Endometrial microvascular endothelial cells (primary cell): ENCODE data around the gene PANX2. TPM values are rescaled to one million over a fixed set of nuclear protein-coding genes. Genes with fewer than 3 reads are reported as not detected.
"Not testable (repeated sequence)": the region's sequence is repeated elsewhere in the genome, so short reads cannot be mapped to it uniquely, and the experiment has no call there.

Experiments
- in situ Hi-C: cut with HindIII; loops from 2 replicates; pipeline ENCODE4 v1.10.0; 2017; ENCODE audit warnings: low sequenced_read_pairs, low pct_unique_long_range_greater_than_20kb; ENCODE audit errors: inconsistent ontology term
- total RNA-seq: library from RNA; depleted of rRNA; stranded (reverse); fragments of >200 nt; gene quantifications from one replicate; pipeline ENCODE4 v1.2.3, GENCODE V29; 2015; ENCODE audit errors: inconsistent ontology term

The PANX2 gene
- 2.2 TPM for total RNA-seq

- in situ Hi-C loops, result no loop called here
These were observed at the start of gene PANX2 for GRCh38 chr22:50170453-50171318. Gene PANX2 (plus strand): TSS chr22:50170731. CDS start chr22:50170731, 0 bp downstream.

- in situ Hi-C loops, result no loop called here
These were observed 49.3 kb upstream of the PANX2 start for GRCh38 chr22:50121202-50121740.

- in situ Hi-C loops, result no loop called here
These were observed 47.4 kb upstream of the PANX2 start for GRCh38 chr22:50123119-50123518.

DNA sequence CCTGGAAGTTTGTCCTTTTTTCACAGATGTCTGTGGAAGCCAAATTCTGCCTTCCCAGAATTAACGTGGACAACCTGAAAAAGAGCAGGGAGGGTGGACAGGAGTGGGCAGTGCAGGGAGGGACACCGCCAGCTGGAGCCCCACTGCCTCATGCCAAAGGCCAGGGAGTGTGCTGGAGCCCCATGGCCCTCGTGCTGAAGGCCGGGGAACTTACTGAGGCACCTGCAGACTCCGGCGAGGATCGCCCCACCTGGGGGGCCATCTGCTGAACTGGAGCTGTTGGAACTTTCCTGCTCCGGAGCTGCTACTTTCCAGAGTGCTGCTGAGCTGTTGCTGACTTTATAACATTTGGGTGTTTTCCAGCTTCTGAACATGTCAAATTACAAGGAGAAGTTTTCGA lies 45.5 kb upstream of the PANX2 start:
- in situ Hi-C loops, result no loop called here

DNA sequence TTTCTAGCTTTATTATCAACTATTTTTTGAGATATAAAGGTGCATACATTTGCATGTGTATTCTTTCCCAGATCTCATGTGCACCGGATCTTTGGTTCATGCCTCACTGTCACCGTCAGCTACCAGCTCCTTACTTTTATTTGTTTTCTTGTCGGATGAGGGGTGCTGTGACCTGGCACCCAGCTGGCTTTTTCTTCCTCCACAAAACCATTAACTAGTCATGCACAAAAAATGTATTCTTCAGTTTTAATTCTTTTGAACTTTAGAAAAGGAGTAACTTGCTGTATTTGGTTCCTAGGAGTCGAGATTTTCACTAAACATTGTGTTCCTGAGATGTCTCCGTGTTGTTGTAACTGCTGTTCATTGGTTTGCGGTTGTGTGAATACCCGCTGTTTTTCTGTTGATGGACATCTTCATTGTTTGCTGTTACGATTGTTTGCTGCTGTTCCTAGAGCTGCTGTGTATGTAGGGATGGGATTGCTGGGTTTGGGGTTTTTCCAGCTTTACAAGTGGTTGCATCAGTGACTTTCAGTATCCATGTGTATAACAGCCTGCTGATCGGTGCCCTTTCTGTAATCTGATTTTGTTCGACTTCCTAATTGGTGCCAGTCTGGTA lies 41.3 kb upstream of the PANX2 start:
- in situ Hi-C loops, result no loop called here

DNA sequence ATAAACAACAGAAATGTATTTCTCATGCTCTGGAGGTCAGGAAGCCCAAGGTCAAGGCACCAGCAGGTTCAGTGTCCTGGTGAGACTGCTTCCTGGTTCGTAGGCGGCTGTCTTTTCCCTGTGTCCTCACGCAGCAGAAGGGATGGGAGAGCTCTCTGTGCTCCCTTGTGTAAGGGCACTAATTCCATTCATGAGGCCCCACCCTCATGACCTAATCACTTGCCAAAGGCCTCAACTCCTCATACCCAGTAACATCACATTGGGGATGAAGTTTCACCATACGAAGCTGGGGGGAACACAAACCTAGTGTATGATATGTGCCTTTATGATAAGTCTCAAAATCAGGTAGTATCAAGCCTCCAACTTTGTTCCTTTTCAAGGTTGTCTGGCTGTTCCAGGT lies 38.6 kb upstream of the PANX2 start:
- in situ Hi-C loops, result no loop called here

DNA sequence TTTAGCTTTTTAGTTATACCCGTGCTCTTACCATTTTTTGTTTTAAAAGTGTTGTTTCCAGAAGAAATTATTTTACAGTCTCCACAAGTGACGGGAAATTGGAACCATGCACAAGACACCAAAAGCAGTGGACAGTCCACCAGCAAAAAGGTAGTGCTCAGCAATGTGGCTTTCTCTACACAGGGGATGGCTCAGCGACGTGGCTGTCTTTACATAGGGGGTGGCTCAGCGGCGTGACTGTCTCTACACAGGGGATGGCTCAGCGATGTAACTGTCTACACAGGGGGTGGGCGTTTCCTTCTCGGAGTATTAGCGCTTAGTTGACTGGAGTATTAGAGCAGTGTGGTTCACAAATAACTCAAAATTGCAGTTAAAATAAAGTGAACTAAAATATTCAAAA lies 36.0 kb upstream of the PANX2 start:
- in situ Hi-C loops, result no loop called here

GRCh38 chr22:50136581-50137015 lies 33.9 kb upstream of the PANX2 start:
- in situ Hi-C loops, result no loop called here

- in situ Hi-C loops, result not testable (repeated sequence)
These were observed 33.3 kb upstream of the PANX2 start for GRCh38 chr22:50137277-50137676.

- in situ Hi-C loops, result no loop called here
These were observed 32.5 kb upstream of the PANX2 start for GRCh38 chr22:50138041-50138440.

DNA sequence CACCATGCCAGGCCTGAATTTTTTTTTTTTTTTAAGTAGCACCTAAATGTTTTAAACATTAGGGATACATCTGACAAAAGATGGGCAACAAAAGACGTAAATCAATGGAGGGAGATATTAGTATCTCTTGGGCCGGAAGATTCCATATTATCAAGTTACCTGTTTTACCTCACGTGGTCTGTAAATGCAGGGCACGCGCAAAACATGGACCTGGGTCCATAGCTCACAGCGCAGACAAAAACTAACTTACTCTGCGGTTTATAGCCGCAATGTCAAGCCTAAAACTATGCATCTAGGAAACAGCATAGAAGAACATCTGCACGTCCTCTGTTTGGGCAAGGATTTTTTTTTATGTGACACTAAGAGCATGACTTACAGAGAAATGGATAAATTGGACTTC lies 31.5 kb upstream of the PANX2 start:
- in situ Hi-C loops, result no loop called here

- in situ Hi-C loops, result no loop called here
These were observed 30.6 kb upstream of the PANX2 start for GRCh38 chr22:50139843-50140415.

DNA sequence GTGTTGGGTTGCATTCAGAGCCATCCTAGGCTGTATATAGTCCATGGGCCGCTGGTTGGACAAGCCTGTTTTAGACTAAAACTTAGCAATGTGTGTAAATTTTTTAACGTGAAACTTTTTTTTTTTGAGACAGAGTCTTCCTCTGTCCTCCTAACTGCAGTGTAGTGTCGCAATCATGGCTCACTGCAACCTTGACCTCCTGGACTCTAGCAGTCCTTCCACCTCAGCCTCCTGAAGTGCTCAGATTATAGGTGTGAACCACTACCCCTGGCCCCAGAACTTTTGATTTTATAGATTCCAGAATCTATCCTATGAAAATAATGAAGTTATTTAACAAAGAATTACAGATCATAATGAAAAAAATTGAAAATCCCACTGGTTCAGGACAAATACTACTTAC lies 29.9 kb upstream of the PANX2 start:
- in situ Hi-C loops, result no loop called here

GRCh38 chr22:50141462-50141861 lies 29.1 kb upstream of the PANX2 start:
- in situ Hi-C loops, result no loop called here

DNA sequence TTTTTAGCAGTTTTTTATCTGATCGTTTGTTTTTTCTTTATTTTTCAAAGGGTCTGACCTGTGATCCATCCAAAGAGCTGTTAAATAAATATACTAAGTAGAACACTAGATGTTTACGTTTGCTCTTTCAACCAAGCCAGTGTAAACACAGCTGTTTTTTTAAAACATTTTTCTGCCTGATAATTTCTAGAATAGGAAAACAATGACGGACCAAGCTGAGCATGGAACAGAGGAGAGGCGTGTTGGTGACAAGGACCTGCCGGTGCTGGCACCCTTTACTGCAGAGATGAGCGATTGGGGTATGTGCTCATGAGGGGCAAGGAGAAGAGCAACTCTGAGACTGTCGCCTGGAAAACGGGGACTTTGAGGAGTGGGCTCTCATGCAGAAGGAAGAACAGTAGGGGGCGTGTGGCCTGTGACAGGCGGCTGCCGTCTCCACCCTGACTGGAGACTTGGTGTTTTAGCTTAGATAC lies 28.6 kb upstream of the PANX2 start:
- in situ Hi-C loops, result no loop called here

DNA sequence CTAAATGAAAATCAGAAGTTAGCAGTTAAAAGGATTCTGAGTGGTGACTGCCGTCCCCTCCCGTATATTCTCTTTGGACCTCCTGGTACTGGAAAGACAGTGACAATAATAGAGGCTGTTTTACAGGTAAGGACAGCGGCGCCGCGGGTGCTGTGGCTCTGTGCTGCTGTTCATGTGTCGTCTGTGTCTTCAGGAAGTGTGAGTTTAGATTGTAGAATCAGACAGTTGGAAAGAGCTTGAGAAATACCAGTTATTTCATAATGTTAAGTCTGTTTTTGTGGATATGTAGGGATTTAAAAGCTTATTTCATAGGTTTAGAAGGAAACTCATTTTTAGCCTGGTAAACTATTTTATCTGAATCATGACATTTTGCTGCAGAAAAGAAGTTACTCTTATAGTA lies 27.4 kb upstream of the PANX2 start:
- in situ Hi-C loops, result no loop called here

DNA sequence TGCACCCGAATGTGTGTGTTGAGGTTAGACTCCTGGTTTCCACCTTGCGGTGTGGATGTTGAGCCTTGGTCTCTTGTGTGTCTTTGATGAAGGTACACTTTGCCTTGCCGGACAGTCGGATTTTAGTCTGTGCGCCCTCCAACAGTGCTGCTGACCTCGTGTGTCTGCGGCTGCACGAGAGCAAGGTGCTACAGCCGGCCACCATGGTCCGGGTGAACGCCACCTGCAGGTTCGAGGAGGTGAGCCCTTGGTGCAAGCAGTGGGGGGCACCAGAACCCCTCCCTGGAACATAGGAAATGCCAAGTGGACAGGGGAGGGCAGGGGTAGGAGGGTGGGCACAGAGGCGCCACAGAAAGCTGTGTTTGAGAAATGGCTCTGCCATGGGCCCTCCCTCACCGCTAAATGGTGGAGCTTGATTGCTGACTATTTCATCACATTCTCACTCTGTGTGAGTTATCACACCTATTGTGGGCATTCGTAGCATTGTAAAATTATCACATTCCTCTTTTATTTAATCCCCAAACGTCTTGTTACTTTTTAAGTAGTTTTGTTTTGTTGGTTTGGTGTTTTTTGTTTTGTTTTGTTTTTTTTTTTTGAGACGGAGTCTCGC lies 26.4 kb upstream of the PANX2 start:
- in situ Hi-C loops, result no loop called here

- in situ Hi-C loops, result no loop called here
These were observed 24.7 kb upstream of the PANX2 start for GRCh38 chr22:50145721-50146438.
